K562 (cell line): ENCODE results near the gene RNASEH2A. TPM values are rescaled to one million over a fixed set of nuclear protein-coding genes. Genes with fewer than 3 reads are reported as not detected.

ENCODE experiments used
- CCAR2 ChIP-seq: fragments of 200-400 bp; formaldehyde crosslinking; IDR thresholded peaks from 2 replicates; pipeline ENCODE4 v1.6.1; 2017; ENCODE audit warnings: mild to moderate bottlenecking, low read depth, low read length
- EWSR1 ChIP-seq: fragments of 450-650 bp; IDR thresholded peaks from 2 replicates; pipeline ENCODE4 v1.6.1; 2018; ENCODE audit warnings: borderline replicate concordance, mild to moderate bottlenecking, low read depth, moderate library complexity; ENCODE audit not compliant: partially characterized antibody
- NCOA4 ChIP-seq: fragments of 450-650 bp; IDR thresholded peaks from 2 replicates; pipeline ENCODE4 v1.6.1; 2018; ENCODE audit warnings: mild to moderate bottlenecking; ENCODE audit not compliant: partially characterized antibody
- POLR2A ChIP-seq: fragments of 450-650 bp; conservative IDR thresholded peaks from 2 replicates; pipeline ENCODE4 v1.6.1; 2016
- POLR2G ChIP-seq: fragments of 200-400 bp; formaldehyde crosslinking; IDR thresholded peaks from 2 replicates; pipeline ENCODE4 v1.6.1; 2017; ENCODE audit warnings: low read depth, mild to moderate bottlenecking, antibody characterized with exemption, low read length, moderate library complexity
- RBFOX2 ChIP-seq: fragments of 200-400 bp; formaldehyde crosslinking; IDR thresholded peaks from 2 replicates; pipeline ENCODE4 v1.6.1; 2017; ENCODE audit warnings: low read depth, mild to moderate bottlenecking, low read length, moderate library complexity
- RBM22 ChIP-seq: fragments of 200-400 bp; formaldehyde crosslinking; IDR thresholded peaks from 2 replicates; pipeline ENCODE4 v1.6.1; 2018; ENCODE audit warnings: low read length, low read depth; ENCODE audit not compliant: poor library complexity, severe bottlenecking
- polyA plus RNA-seq, 8 experiments: library from polyadenylated mRNA; depleted of rRNA in 4 of 8; stranded (reverse) in 5 of 8; unstranded in 3 of 8; fragments of >200 nt; fragmentation: Nextera tagmentation in 2 of 8; fragmentation: Illumina TruSeq in 1 of 8; extraction: Ambion mirVana in 2 of 8; extraction: Trizol in 1 of 8; gene quantifications; 2 replicates each; pipeline versions ENCODE4 v1.2.1 to v1.2.3, GENCODE V29; 2011 to 2014; ENCODE audit warnings: inconsistent platforms in 1 of 8, missing spikeins in 1 of 8
- total RNA-seq, 7 experiments: library from RNA; depleted of rRNA in 6 of 7; stranded (reverse); fragments of >200 nt in 6 of 7; fragmentation: Illumina TruSeq in 2 of 7; extraction: Trizol in 2 of 7; gene quantifications; 2 replicates each; pipeline versions ENCODE4 v1.2.1 to v1.2.3, GENCODE V29; 2011 to 2021; ENCODE audit warnings: low replicate concordance in 1 of 7
- TF ChIP-seq, protein P1 (sequence below), 2 experiments: fragments of 450-650 bp; IDR thresholded peaks; 2 replicates each; pipeline ENCODE4 v1.6.1; 2016; ENCODE audit warnings: mild to moderate bottlenecking in 2 of 2, borderline replicate concordance in 1 of 2, low read depth in 1 of 2, moderate library complexity in 1 of 2
- TF ChIP-seq, protein P2 (sequence below): sonication (generic); formaldehyde crosslinking; IDR thresholded peaks from 2 replicates; pipeline ENCODE4 v1.8.1; 2023; ENCODE audit warnings: mild to moderate bottlenecking, missing genetic modification reagents
- TF ChIP-seq, protein P3 (sequence below): sonication (generic); formaldehyde crosslinking; IDR thresholded peaks from 2 replicates; pipeline ENCODE4 v1.4.0; 2020; ENCODE audit warnings: mild to moderate bottlenecking, missing genetic modification reagents
- TF ChIP-seq, protein P4 (sequence below): fragments of 250-450 bp; sonication (Bioruptor Pico); IDR thresholded peaks from 2 replicates; pipeline ENCODE4 v1.5.0; 2022; ENCODE audit warnings: mild to moderate bottlenecking

The RNASEH2A gene
- total and polyA plus RNA-seq, 9 of the 15 experiments (the other 6 are each of a cell fraction or from before 2014, with no cell fraction given), result 22.3 to 78.0 (median 61.7) TPM

DNA sequence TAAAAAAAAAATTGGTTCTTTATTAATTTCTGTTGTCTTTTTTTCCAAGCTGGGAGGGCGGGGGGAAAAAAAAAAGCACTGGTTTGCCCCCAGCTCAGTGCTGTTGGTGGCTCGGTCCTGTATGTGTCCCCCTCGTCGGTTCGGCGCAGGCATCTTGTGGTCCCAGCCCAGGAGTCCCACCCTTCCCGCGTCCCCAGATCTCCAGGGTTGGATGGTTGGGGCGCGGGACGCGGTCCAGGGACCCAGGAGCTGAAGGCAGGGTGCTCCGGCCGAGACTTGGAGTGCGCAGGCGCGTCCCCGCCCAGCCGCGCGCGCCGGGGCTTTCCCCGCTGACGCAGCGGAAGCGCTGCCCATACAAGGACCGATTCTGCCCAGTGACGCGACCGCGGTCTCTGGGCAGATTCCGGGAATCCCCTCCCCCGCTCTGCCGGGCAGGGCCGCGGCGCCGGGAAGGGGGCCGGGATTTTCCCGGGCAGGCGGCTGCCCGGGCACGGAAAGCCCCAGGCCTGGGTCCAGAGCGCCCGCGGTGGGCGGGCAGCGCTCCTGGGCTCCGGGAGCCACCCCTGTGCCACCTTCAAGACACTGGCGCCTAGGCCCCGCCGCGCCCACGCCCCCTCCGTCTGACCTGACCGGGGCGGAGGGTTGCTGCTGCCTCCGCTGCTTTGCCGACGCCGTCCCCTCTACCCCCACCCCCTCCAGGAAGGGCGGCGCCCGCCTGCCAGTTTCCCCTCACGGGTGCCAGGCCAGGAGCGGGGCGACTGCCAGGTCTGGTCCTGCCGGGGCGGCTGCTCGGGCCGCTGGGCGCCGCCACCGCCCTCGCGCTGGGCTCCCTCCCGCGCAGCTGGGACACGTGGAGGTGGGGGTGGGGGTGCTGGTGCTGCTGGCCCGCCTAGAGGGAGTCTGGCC, 12.8 kb upstream of the RNASEH2A start (continued):
- TF ChIP-seq, protein P1, sequence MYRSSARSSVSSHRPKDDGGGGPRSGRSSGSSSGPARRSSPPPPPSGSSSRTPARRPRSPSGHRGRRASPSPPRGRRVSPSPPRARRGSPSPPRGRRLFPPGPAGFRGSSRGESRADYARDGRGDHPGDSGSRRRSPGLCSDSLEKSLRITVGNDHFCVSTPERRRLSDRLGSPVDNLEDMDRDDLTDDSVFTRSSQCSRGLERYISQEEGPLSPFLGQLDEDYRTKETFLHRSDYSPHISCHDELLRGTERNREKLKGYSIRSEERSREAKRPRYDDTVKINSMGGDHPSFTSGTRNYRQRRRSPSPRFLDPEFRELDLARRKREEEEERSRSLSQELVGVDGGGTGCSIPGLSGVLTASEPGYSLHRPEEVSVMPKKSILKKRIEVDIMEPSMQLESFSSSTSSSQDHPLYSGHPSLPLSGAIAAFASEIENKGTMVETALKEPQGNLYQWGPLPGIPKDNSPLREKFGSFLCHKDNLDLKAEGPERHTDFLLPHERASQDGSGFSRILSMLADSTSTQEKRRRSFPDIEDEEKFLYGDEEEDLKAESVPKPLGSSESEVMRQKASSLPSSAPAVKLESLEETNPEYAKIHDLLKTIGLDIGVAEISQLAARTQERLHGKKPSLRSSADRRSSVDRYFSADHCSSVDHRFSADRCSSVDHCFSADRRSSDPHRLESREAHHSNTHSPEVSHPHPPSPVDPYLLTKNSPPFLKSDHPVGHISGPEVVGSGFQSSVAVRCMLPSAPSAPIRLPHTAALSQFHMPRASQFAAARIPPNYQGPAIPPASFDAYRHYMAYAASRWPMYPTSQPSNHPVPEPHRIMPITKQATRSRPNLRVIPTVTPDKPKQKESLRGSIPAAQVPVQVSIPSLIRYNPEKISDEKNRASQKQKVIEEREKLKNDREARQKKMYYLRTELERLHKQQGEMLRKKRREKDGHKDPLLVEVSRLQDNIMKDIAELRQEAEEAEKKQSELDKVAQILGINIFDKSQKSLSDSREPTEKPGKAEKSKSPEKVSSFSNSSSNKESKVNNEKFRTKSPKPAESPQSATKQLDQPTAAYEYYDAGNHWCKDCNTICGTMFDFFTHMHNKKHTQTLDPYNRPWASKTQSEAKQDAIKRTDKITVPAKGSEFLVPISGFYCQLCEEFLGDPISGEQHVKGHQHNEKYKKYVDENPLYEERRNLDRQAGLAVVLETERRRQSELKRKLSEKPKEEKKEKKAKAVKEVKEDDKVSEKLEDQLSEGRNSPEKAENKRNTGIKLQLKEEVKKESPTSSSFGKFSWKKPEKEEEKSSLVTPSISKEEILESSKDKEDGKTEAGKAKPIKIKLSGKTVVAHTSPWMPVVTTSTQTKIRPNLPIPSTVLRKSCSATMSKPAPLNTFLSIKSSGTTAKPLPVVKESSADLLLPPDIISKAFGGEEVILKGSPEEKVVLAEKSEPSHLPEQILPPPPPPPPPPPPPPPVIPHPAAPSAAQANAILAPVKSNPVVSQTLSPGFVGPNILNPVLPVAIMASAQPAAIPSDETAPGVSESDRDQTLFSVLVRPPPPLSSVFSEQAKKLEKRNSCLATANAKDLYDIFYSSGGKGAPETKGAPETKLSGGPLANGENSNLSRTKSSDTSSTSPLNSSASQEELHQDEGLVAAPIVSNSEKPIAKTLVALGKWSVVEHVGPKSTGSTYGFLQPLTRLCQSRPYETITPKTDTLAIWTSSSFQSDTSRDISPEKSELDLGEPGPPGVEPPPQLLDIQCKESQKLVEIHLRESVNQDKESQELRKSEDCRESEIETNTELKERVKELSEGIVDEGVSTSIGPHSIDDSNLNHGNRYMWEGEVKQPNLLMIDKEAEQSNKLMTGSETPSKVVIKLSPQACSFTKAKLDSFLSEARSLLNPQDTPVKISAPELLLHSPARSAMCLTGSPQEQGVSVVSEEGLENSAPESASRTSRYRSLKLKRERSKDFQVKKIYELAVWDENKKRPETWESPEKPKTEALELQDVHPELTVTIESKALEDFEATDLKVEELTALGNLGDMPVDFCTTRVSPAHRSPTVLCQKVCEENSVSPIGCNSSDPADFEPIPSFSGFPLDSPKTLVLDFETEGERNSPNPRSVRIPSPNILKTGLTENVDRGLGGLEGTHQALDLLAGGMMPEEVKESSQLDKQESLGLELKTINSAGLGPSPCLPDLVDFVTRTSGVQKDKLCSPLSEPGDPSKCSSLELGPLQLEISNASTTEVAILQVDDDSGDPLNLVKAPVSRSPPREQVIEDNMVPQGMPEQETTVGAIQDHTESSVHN (IDR thresholded peaks at IDR 0.05; ENCODE audit: borderline replicate concordance in 1 of 2, low read depth in 1 of 2), result no peak
- TF ChIP-seq, protein P2, sequence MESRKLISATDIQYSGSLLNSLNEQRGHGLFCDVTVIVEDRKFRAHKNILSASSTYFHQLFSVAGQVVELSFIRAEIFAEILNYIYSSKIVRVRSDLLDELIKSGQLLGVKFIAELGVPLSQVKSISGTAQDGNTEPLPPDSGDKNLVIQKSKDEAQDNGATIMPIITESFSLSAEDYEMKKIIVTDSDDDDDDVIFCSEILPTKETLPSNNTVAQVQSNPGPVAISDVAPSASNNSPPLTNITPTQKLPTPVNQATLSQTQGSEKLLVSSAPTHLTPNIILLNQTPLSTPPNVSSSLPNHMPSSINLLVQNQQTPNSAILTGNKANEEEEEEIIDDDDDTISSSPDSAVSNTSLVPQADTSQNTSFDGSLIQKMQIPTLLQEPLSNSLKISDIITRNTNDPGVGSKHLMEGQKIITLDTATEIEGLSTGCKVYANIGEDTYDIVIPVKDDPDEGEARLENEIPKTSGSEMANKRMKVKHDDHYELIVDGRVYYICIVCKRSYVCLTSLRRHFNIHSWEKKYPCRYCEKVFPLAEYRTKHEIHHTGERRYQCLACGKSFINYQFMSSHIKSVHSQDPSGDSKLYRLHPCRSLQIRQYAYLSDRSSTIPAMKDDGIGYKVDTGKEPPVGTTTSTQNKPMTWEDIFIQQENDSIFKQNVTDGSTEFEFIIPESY, result no peak
- peak; percentile 79 for TF ChIP-seq RBFOX2
- no peak for TF ChIP-seq EWSR1
- TF ChIP-seq, protein P3, sequence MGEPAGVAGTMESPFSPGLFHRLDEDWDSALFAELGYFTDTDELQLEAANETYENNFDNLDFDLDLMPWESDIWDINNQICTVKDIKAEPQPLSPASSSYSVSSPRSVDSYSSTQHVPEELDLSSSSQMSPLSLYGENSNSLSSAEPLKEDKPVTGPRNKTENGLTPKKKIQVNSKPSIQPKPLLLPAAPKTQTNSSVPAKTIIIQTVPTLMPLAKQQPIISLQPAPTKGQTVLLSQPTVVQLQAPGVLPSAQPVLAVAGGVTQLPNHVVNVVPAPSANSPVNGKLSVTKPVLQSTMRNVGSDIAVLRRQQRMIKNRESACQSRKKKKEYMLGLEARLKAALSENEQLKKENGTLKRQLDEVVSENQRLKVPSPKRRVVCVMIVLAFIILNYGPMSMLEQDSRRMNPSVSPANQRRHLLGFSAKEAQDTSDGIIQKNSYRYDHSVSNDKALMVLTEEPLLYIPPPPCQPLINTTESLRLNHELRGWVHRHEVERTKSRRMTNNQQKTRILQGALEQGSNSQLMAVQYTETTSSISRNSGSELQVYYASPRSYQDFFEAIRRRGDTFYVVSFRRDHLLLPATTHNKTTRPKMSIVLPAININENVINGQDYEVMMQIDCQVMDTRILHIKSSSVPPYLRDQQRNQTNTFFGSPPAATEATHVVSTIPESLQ (CRISPR knock-in tag), result no peak
- TF ChIP-seq NCOA4, result no peak
- peak; percentile 92 for TF ChIP-seq POLR2G
- TF ChIP-seq, protein P4, sequence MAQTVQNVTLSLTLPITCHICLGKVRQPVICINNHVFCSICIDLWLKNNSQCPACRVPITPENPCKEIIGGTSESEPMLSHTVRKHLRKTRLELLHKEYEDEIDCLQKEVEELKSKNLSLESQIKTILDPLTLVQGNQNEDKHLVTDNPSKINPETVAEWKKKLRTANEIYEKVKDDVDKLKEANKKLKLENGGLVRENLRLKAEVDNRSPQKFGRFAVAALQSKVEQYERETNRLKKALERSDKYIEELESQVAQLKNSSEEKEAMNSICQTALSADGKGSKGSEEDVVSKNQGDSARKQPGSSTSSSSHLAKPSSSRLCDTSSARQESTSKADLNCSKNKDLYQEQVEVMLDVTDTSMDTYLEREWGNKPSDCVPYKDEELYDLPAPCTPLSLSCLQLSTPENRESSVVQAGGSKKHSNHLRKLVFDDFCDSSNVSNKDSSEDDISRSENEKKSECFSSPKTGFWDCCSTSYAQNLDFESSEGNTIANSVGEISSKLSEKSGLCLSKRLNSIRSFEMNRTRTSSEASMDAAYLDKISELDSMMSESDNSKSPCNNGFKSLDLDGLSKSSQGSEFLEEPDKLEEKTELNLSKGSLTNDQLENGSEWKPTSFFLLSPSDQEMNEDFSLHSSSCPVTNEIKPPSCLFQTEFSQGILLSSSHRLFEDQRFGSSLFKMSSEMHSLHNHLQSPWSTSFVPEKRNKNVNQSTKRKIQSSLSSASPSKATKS (CRISPR knock-in tag), result no peak
- peak; percentile 74 for TF ChIP-seq POLR2A
- TF ChIP-seq CCAR2, result no peak
- peak; percentile 98 for TF ChIP-seq RBM22
